Neutrophil (primary cell): ENCODE data around the gene ZNF446.

Experiments used
- H3K27ac ChIP-seq: fragments of 200-600 bp; sonication (generic); 2 replicates; pipeline ENCODE4 v1.5.1; 2016; ENCODE audit warnings: mild to moderate bottlenecking, moderate library complexity
- H3K27me3 ChIP-seq: fragments of 200-600 bp; sonication (generic); 2 replicates; pipeline ENCODE4 v1.6.0; 2016; ENCODE audit warnings: mild to moderate bottlenecking
- H3K36me3 ChIP-seq: fragments of 200-600 bp; sonication (generic); 2 replicates; pipeline ENCODE4 v1.5.1; 2017
- H3K4me1 ChIP-seq, 2 experiments: fragments of 200-600 bp in 1 of 2; sonication (generic) in 1 of 2; 1 replicate in 1 of 2; 2 replicates in 1 of 2; pipeline versions ENCODE4 v1.5.1 to v1.6.1; 2013 to 2016; ENCODE audit warnings: low read depth in 1 of 2, low read length in 1 of 2, mild to moderate bottlenecking in 1 of 2, moderate library complexity in 1 of 2; ENCODE audit not compliant: control insufficient read depth in 1 of 2, insufficient read depth in 1 of 2
- H3K4me3 ChIP-seq, 2 experiments: fragments of 200-600 bp in 1 of 2; sonication (generic) in 1 of 2; 1 replicate in 1 of 2; 2 replicates in 1 of 2; pipeline ENCODE4 v1.5.1; 2013 to 2016; ENCODE audit warnings: low read depth in 1 of 2, low read length in 1 of 2, mild to moderate bottlenecking in 1 of 2, moderate library complexity in 1 of 2
- H3K9me3 ChIP-seq: fragments of 200-600 bp; sonication (generic); 2 replicates; pipeline ENCODE4 v1.5.1; 2016
- CTCF ChIP-seq: fragments of 200-600 bp; sonication (generic); IDR thresholded peaks from 2 replicates; pipeline ENCODE4 v1.5.1; 2016; ENCODE audit warnings: antibody characterized with exemption

ZNF446 gene

GRCh38 chr19:58475714-58476497, at the start of gene ZNF446:
ZNF446 (plus strand) TSS chr19:58476352; CDS start chr19:58477219, 867 bp downstream.
- H3K27me3 ChIP-seq, result no peaks in the 10 kb centered on the region
- peak within 1 kb of the TSS; percentile 70 to 85 for H3K4me3 ChIP-seq
- H3K27ac ChIP-seq, result peak within 1 kb of the TSS; percentile 79
- H3K36me3 ChIP-seq, result peaks cover 44% of the 10 kb centered on the region
- H3K4me1 ChIP-seq, result peaks cover 14 to 15% of the 10 kb centered on the region in 2 experiments
- peak; percentile 42 for TF ChIP-seq CTCF
- H3K9me3 ChIP-seq, result no peaks in the 10 kb centered on the region

- Histone ChIP-seq H3K9me3 (peaks cover 31% of the 10 kb centered on the region), H3K4me1 (no peaks in the 10 kb centered on the region), H3K36me3 (no peaks in the 10 kb centered on the region), H3K27ac (no peak overlapping the region), H3K27me3 (no peaks in the 10 kb centered on the region), H3K4me3 (no peak overlapping the region)
- TF ChIP-seq CTCF, result no peak
Observed at GRCh38 chr19:58428617-58429016, 47.5 kb upstream of the ZNF446 start.

- peaks cover 42% of the 10 kb centered on the region for H3K9me3 ChIP-seq
Observed at GRCh38 chr19:58429745-58430144, 46.4 kb upstream of the ZNF446 start.

GRCh38 chr19:58434217-58434616, 41.9 kb upstream of the ZNF446 start:
- Histone ChIP-seq H3K9me3 (peaks cover 64% of the 10 kb centered on the region), H3K27ac (no peak overlapping the region), H3K36me3 (no peaks in the 10 kb centered on the region), H3K27me3 (no peaks in the 10 kb centered on the region), H3K4me1 (peaks cover under 1 to 1% of the 10 kb centered on the region in 2 experiments), H3K4me3 (no peak overlapping the region)
- TF ChIP-seq CTCF, result no peak

More at GRCh38 chr19:58429745-58430144, 46.4 kb upstream of the ZNF446 start:
- no peak for TF ChIP-seq CTCF
- no peaks in the 10 kb centered on the region for H3K27me3 ChIP-seq
- no peaks in the 10 kb centered on the region for H3K4me1 ChIP-seq
- H3K4me3 ChIP-seq, result no peak overlapping the region
- H3K36me3 ChIP-seq, result no peaks in the 10 kb centered on the region
- no peak overlapping the region for H3K27ac ChIP-seq

GRCh38 chr19:58439576-58440554, 36.3 kb upstream of the ZNF446 start, which contains the start of gene ZNF132:
ZNF132 (minus strand) TSS chr19:58440153; CDS start chr19:58439821, 332 bp downstream.
- H3K9me3 ChIP-seq, result peaks cover 36% of the 10 kb centered on the region
- peaks cover 13 to 15% of the 10 kb centered on the region in 2 experiments for H3K4me1 ChIP-seq
- H3K4me3 ChIP-seq, result peak within 1 kb of the TSS; percentile 65 to 87
- H3K27ac ChIP-seq, result peak within 1 kb of the TSS; percentile 73
- H3K36me3 ChIP-seq, result no peaks in the 10 kb centered on the region
- no peak for TF ChIP-seq CTCF
- H3K27me3 ChIP-seq, result peaks cover 7% of the 10 kb centered on the region
